Osteoblast (primary cell): ENCODE measurements around the gene BTD. TPM values are rescaled to one million over a fixed set of nuclear protein-coding genes. Genes with fewer than 3 reads are reported as not detected.
A peak's percentile ranks its signal among the peaks of the same experiment; 100 is the strongest.
"Not testable (repeated sequence)": the region's sequence is repeated elsewhere in the genome, so short reads cannot be mapped to it uniquely, and the experiment has no call there.

Experiments
- DNase-seq: peaks from one replicate; pipeline ENCODE4 v3.0.0; 2011; ENCODE audit warnings: low spot score, mixed read lengths; ENCODE audit not compliant: insufficient read length; ENCODE audit errors: missing footprints
- H2AFZ ChIP-seq: 2 replicates; pipeline ENCODE4 v1.6.0; 2011; ENCODE audit warnings: mild to moderate bottlenecking, low read length
- H3K27ac ChIP-seq: 2 replicates; pipeline ENCODE4 v1.5.1; 2011; ENCODE audit warnings: mild to moderate bottlenecking, low read depth, low read length, moderate library complexity
- H3K27me3 ChIP-seq: 2 replicates; pipeline ENCODE4 v1.6.0; 2012; ENCODE audit warnings: mild to moderate bottlenecking, control low read depth, inconsistent platforms, low read length, moderate library complexity; ENCODE audit not compliant: insufficient read depth
- H3K36me3 ChIP-seq: 2 replicates; pipeline ENCODE4 v1.5.1; 2011; ENCODE audit warnings: mild to moderate bottlenecking, low read length, control low read depth, moderate library complexity; ENCODE audit not compliant: insufficient read depth
- H3K4me1 ChIP-seq: 2 replicates; pipeline ENCODE4 v1.5.1; 2011; ENCODE audit warnings: mild to moderate bottlenecking, low read length, control low read depth, moderate library complexity; ENCODE audit not compliant: insufficient read depth
- H3K4me2 ChIP-seq: 2 replicates; pipeline ENCODE4 v1.6.0; 2011; ENCODE audit warnings: mild to moderate bottlenecking, low read length; ENCODE audit not compliant: insufficient read depth
- H3K4me3 ChIP-seq: fragments of 200-600 bp; sonication (generic); 3 replicates; pipeline ENCODE4 v1.5.1; 2012; ENCODE audit warnings: mild to moderate bottlenecking, low read length, inconsistent platforms; ENCODE audit not compliant: insufficient read depth
- H3K79me2 ChIP-seq: 2 replicates; pipeline ENCODE4 v1.6.0; 2012; ENCODE audit warnings: mild to moderate bottlenecking, low read length, control low read depth, inconsistent platforms; ENCODE audit not compliant: insufficient read depth
- H3K9me3 ChIP-seq: 2 replicates; pipeline ENCODE4 v1.5.1; 2011; ENCODE audit warnings: low read depth, low read length, control low read depth
- H4K20me1 ChIP-seq: 2 replicates; pipeline ENCODE4 v1.6.0; 2012; ENCODE audit warnings: mild to moderate bottlenecking, low read length, control low read depth; ENCODE audit not compliant: insufficient read depth
- total RNA-seq: library from RNA; depleted of rRNA; stranded (reverse); fragments of >200 nt; gene quantifications from 2 replicates; pipeline ENCODE4 v1.2.3, GENCODE V29; 2012
- TF ChIP-seq, protein P1 (sequence below): IDR thresholded peaks from 2 replicates; pipeline ENCODE4 v1.5.1; 2011; ENCODE audit warnings: mild to moderate bottlenecking, low read depth, low read length, moderate library complexity; ENCODE audit errors: extremely low read depth

The BTD gene
- total RNA-seq, 1 donor: 31.1 TPM

DNA sequence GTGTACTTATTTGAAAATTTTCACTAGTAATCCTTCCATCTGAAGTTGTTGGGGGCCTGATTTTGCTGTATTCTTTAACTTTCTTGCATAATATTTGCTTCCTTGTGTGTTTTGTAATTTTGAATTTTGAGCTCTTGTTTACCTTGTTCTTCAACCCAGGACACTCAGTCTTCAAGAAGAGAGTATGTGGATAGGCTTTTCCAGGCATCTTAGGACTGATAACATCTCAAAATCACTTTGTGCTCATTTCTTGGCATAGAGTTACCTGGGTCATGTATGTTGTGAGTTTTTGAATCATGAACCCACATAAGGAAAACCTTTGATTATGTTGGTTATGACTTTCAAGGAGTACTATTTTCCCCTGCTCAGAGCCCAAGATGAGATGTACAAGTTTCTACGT lies 13.4 kb downstream of the BTD start:
- Histone ChIP-seq H2AFZ (no peak overlapping the region), H3K4me3 (no peak overlapping the region), H3K4me2 (no peak overlapping the region), H3K27me3 (no peaks in the 10 kb centered on the region), H4K20me1 (no peaks in the 10 kb centered on the region), H3K36me3 (no peaks in the 10 kb centered on the region), H3K4me1 (peaks cover 19% of the 10 kb centered on the region), H3K79me2 (no peaks in the 10 kb centered on the region), H3K9me3 (no peaks in the 10 kb centered on the region), H3K27ac (no peak overlapping the region)
- TF ChIP-seq, protein P1, sequence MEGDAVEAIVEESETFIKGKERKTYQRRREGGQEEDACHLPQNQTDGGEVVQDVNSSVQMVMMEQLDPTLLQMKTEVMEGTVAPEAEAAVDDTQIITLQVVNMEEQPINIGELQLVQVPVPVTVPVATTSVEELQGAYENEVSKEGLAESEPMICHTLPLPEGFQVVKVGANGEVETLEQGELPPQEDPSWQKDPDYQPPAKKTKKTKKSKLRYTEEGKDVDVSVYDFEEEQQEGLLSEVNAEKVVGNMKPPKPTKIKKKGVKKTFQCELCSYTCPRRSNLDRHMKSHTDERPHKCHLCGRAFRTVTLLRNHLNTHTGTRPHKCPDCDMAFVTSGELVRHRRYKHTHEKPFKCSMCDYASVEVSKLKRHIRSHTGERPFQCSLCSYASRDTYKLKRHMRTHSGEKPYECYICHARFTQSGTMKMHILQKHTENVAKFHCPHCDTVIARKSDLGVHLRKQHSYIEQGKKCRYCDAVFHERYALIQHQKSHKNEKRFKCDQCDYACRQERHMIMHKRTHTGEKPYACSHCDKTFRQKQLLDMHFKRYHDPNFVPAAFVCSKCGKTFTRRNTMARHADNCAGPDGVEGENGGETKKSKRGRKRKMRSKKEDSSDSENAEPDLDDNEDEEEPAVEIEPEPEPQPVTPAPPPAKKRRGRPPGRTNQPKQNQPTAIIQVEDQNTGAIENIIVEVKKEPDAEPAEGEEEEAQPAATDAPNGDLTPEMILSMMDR: no peak
- DNase-seq: no peak

DNA sequence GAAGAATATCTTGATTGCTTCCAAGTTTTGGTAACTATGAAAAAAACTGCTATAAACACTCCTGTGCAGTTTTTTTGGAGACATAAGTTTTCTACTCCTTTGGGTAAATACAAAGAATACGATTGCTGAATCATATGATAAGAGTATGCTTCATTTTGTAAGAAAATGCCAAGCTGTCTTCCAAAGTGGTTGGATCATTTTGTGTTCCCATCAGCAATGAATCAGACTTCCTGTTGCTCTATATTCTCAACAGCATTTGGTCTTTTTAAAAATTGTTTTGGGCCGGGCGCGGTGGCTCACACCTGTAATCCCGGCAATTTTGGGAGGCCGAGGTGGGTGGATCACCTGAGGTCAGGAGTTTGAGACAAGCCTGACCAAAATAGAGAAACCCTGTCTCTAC lies 14.5 kb downstream of the BTD start:
- no peaks in the 10 kb centered on the region for H3K27me3 ChIP-seq
- no peak overlapping the region for H2AFZ ChIP-seq
- H3K4me2 ChIP-seq: peak overlapping the region; percentile 14
- peak overlapping the region; percentile 52 for H3K27ac ChIP-seq
- peaks cover 11% of the 10 kb centered on the region for H3K4me1 ChIP-seq
- H3K79me2 ChIP-seq: no peaks in the 10 kb centered on the region
- no peaks in the 10 kb centered on the region for H3K9me3 ChIP-seq
- DNase-seq: no peak
- H3K36me3 ChIP-seq: no peaks in the 10 kb centered on the region
- H3K4me3 ChIP-seq: no peak overlapping the region
- TF ChIP-seq, protein P1: no peak
- no peaks in the 10 kb centered on the region for H4K20me1 ChIP-seq

DNA sequence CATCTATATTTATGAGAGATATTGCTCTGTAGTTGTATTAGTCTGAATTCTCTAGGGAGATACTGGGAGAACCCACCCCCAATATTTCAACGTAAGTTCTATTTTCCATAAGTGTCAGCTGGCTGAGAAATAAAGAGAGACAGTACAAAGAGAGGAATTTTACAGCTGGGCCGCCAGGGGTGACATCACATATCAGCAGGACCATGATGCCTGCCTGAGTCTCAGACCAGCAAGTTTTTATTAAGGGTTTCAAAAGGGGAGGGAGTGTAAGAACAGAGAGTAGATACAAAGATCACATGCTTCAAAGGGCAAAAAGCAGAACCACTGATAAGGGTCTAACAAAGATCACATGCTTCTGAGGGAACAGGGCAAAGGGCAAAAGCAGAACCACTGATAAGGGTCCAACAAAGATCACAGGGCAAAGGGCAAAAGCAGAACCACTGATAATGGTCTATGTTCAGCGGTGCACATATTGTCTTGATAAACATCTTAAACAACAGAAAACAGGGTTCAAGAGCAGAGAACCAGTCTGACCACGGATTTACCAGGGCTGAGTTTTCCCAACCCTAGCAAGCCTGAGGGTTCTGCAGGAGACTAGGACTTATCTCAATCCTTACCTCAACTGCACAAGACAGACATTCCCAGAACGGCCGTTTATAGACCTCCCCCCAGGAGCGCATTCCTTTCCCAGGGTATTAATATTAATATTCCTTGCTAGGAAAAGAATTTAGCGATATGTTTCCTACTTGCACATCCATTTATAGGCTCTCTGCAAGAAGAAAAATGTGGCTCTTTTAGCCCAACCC lies 18.3 kb downstream of the BTD start:
- H3K4me3 ChIP-seq, H4K20me1 ChIP-seq, H3K36me3 ChIP-seq, H3K79me2 ChIP-seq, H3K9me3 ChIP-seq, DNase-seq, H3K27ac ChIP-seq, H3K4me2 ChIP-seq, H2AFZ ChIP-seq, H3K27me3 ChIP-seq: not testable (repeated sequence)
- H3K4me1 ChIP-seq: peaks cover 11% of the 10 kb centered on the region

DNA sequence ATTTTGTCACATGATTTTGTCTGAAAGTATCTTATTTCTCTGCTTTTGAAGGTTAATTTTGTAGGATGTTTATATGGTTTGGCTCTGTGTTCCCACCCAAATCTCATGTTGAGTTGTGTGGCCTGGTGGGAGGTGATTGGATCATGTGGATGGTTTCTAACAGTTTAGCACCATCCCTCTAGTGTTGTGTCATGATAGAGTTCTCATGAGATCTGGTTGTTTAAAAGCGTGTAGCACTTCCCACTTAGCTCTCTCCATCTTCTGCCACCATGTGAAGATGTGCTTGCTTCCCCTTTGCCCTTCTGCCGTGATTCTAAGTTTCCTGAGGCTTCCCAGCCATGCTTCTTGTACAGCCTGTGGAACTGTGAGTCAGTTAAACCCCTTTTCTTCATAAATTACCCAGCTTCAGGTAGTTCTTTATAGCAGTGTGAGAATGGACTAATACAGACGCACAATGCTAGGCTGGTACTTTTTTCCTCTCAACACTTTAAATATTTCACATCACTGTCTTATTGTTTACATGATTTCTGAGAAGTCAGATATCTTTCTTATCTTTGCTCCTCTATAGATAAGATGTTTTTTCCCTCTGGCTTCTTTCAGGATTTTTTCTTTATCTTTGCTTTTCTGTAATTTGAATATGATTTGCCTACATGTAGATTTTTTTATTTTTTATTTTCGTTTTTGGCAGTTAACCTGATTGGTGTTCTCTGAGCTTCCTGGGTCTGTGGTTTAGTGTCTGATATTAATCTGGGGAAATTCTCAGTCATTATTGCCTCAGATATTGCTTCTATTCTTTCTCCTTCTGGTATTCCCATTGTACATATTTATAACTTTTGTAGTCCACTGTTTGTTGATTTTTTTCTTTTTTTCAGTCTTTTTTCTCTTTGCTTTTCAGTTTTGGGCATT lies 22.2 kb downstream of the BTD start:
- no peak overlapping the region for H3K4me2 ChIP-seq
- H2AFZ ChIP-seq: no peak overlapping the region
- no peaks in the 10 kb centered on the region for H3K36me3 ChIP-seq
- H4K20me1 ChIP-seq: no peaks in the 10 kb centered on the region
- no peaks in the 10 kb centered on the region for H3K79me2 ChIP-seq
- H3K27ac ChIP-seq: no peak overlapping the region
- no peaks in the 10 kb centered on the region for H3K9me3 ChIP-seq
- no peak for DNase-seq
- H3K4me1 ChIP-seq: no peaks in the 10 kb centered on the region
- H3K27me3 ChIP-seq: no peaks in the 10 kb centered on the region
- TF ChIP-seq, protein P1: no peak
- H3K4me3 ChIP-seq: no peak overlapping the region
